IMR-90 (cell line): Measurements from ENCODE around the gene CEP55. TPM values are rescaled to one million over a fixed set of nuclear protein-coding genes. Genes with fewer than 3 reads are reported as not detected.

Experiments
- ATAC-seq: fragments of 200-7000 bp; cut with Tn5 transposase; 2 replicates; pipeline ENCODE4 v1.9.1; 2020; ENCODE audit warnings: low read depth, mild to moderate bottlenecking, moderate library complexity
- BruUV-seq: library from RNA; stranded (reverse); fragments of 400-500 nt; replicated peaks from 2 replicates; lab custom pipeline; 2021; lab: Mats Ljungman, UMichigan
- CTCF ChIA-PET: fragments of 300-600 bp; formaldehyde crosslinking; extraction: SDS; loops from one replicate; lab custom pipeline; 2021; ENCODE audit warnings: antibody characterized with exemption; lab: Yijun Ruan, JAX
- POLR2A ChIA-PET: fragments of 300-600 bp; sonication (Branson Sonifier 250); formaldehyde crosslinking; loops from one replicate; lab custom pipeline; 2022; ENCODE audit warnings: antibody characterized with exemption; ENCODE audit not compliant: unreplicated experiment; lab: Charles Lee
- DNase-seq: peaks from one replicate; pipeline ENCODE4 v3.0.0; 2013
- H2AFZ ChIP-seq: replicated peaks from 2 replicates; pipeline ENCODE3; 2013; ENCODE audit warnings: low read length, mild to moderate bottlenecking; ENCODE audit not compliant: poor library complexity
- H2AK5ac ChIP-seq: 2 replicates; pipeline ENCODE4 v1.6.1; 2013; ENCODE audit warnings: low read depth, low read length, inconsistent platforms
- H2AK9ac ChIP-seq: replicated peaks from 2 replicates; pipeline ENCODE3; 2013; ENCODE audit warnings: mild to moderate bottlenecking, low read depth, low read length, moderate library complexity; ENCODE audit not compliant: poor library complexity
- H2BK120ac ChIP-seq: 2 replicates; pipeline ENCODE4 v1.6.1; 2013; ENCODE audit warnings: low read depth, low read length, inconsistent platforms
- H2BK15ac ChIP-seq: 3 replicates; pipeline ENCODE4 v1.6.1; 2013; ENCODE audit warnings: low read depth, low read length, inconsistent platforms
- H2BK20ac ChIP-seq: 2 replicates; pipeline ENCODE4 v1.6.1; 2013; ENCODE audit warnings: low read depth, mild to moderate bottlenecking, inconsistent platforms, low read length, moderate library complexity
- H2BK5ac ChIP-seq: 2 replicates; pipeline ENCODE4 v1.6.1; 2013; ENCODE audit warnings: mild to moderate bottlenecking, low read depth, low read length, inconsistent platforms; ENCODE audit not compliant: poor library complexity, severe bottlenecking
- H3K14ac ChIP-seq: replicated peaks from 2 replicates; pipeline ENCODE4 v1.6.1; 2013; ENCODE audit warnings: low read depth, low read length, inconsistent platforms
- H3K18ac ChIP-seq: 2 replicates; pipeline ENCODE4 v1.6.1; 2013; ENCODE audit warnings: low read depth, low read length, control low read depth
- H3K23ac ChIP-seq: 2 replicates; pipeline ENCODE4 v1.6.1; 2013; ENCODE audit warnings: low read depth, low read length, inconsistent platforms
- H3K27ac ChIP-seq: 2 replicates; pipeline ENCODE4 v1.5.1; 2013; ENCODE audit warnings: mild to moderate bottlenecking, control low read depth, low read length; ENCODE audit not compliant: insufficient read depth
- H3K27me3 ChIP-seq: 2 replicates; pipeline ENCODE4 v1.6.1; 2013; ENCODE audit warnings: low read length; ENCODE audit not compliant: control insufficient read depth, insufficient read depth
- H3K36me3 ChIP-seq: 2 replicates; pipeline ENCODE4 v1.6.1; 2013; ENCODE audit warnings: low read length, mixed read lengths; ENCODE audit not compliant: control insufficient read depth, insufficient read depth
- H3K4ac ChIP-seq: 2 replicates; pipeline ENCODE4 v1.6.1; 2013; ENCODE audit warnings: low read depth, low read length, inconsistent platforms
- H3K4me1 ChIP-seq: 2 replicates; pipeline ENCODE4 v1.6.1; 2013; ENCODE audit warnings: low read length, mixed read lengths; ENCODE audit not compliant: control insufficient read depth, insufficient read depth
- H3K4me2 ChIP-seq: 2 replicates; pipeline ENCODE4 v1.6.1; 2013; ENCODE audit warnings: low read depth, mild to moderate bottlenecking, control low read depth, low read length, moderate library complexity
- H3K4me3 ChIP-seq: 2 replicates; pipeline ENCODE4 v1.5.1; 2013; ENCODE audit warnings: low read depth, mild to moderate bottlenecking, control low read depth, low read length, moderate library complexity; ENCODE audit not compliant: insufficient read depth
- H3K56ac ChIP-seq: 2 replicates; pipeline ENCODE4 v1.6.1; 2013; ENCODE audit warnings: low read length, inconsistent platforms; ENCODE audit not compliant: insufficient read depth; ENCODE audit errors: extremely low read depth
- H3K79me1 ChIP-seq, 2 experiments: 2 replicates each; pipeline ENCODE4 v1.6.1; 2013; ENCODE audit warnings: low read length in 2 of 2, inconsistent platforms in 1 of 2, low read depth in 1 of 2
- H3K9ac ChIP-seq: 2 replicates; pipeline ENCODE4 v1.6.1; 2013; ENCODE audit warnings: low read depth, low read length, control low read depth
- H3K9me1 ChIP-seq: 2 replicates; pipeline ENCODE4 v1.6.1; 2013; ENCODE audit warnings: low read length, inconsistent platforms; ENCODE audit not compliant: insufficient read depth
- H3K9me3 ChIP-seq: 2 replicates; pipeline ENCODE4 v1.6.1; 2013; ENCODE audit warnings: low read length; ENCODE audit not compliant: control insufficient read depth, insufficient read depth
- H4K20me1 ChIP-seq: 2 replicates; pipeline ENCODE4 v1.6.1; 2013; ENCODE audit warnings: low read length, inconsistent platforms; ENCODE audit not compliant: insufficient read depth
- H4K5ac ChIP-seq: 2 replicates; pipeline ENCODE4 v1.6.1; 2013; ENCODE audit warnings: mild to moderate bottlenecking, low read depth, low read length, control low read depth
- H4K8ac ChIP-seq, 2 experiments: 2 replicates each; pipeline ENCODE4 v1.6.1; 2013; ENCODE audit warnings: low read depth in 2 of 2, low read length in 2 of 2, control low read depth in 1 of 2, inconsistent platforms in 1 of 2
- H4K91ac ChIP-seq: 2 replicates; pipeline ENCODE4 v1.6.1; 2013; ENCODE audit warnings: low read depth, low read length, inconsistent platforms; ENCODE audit not compliant: insufficient read depth
- MAFK ChIP-seq: IDR thresholded peaks from 2 replicates; pipeline ENCODE4 v1.6.1; 2012; ENCODE audit warnings: low read depth, low read length, improper control_type of control experiment
- POLR2A ChIP-seq: IDR thresholded peaks from 2 replicates; pipeline ENCODE4 v1.6.1; 2012; ENCODE audit warnings: mild to moderate bottlenecking, low read depth, low read length
- WGBS, 2 experiments: methylation state at CpG; one replicate each; pipeline versions ENCODE4 v1.1.5 to v1.1.7; 2013; ENCODE audit warnings: missing lambda C conversion rate in 2 of 2; ENCODE audit not compliant: insufficient read length in 1 of 2; ENCODE audit errors: extremely low coverage in 2 of 2; 5-methylcytosine and 5-hydroxymethylcytosine counted together
- dilution Hi-C: fragments of 300-500 bp; cut with HindIII; formaldehyde crosslinking; loops from one replicate; pipeline ENCODE4 v1.14.3; 2018; ENCODE audit warnings: low sequenced_read_pairs; ENCODE audit not compliant: unreplicated experiment
- in situ Hi-C: fragments of 300-500 bp; cut with MboI; formaldehyde crosslinking; loops from 3 replicates; pipeline ENCODE4 v1.14.3; 2019; ENCODE audit warnings: low sequenced_read_pairs, inconsistent platforms, mixed read lengths
- intact Hi-C: fragments of 100-400 bp; cut with micrococcal nuclease; formaldehyde crosslinking; loops from 2 replicates; pipeline ENCODE4 v1.10.0; 2022
- polyA plus RNA-seq, 3 experiments: library from polyadenylated mRNA; depleted of rRNA; stranded (reverse); fragments of >200 nt; gene quantifications; 2 replicates each; pipeline ENCODE4 v1.2.3, GENCODE V29; 2012; ENCODE audit warnings: low replicate concordance in 1 of 3
- total RNA-seq: library from RNA; depleted of rRNA; stranded (reverse); fragments of >200 nt; gene quantifications from 2 replicates; pipeline ENCODE4 v1.2.3, GENCODE V29; 2012
- TF ChIP-seq, protein P1 (sequence below): conservative IDR thresholded peaks from 2 replicates; pipeline ENCODE4 v1.5.1; 2012; ENCODE audit warnings: mild to moderate bottlenecking, low read depth, low read length, improper control_type of control experiment

The CEP55 gene
- total and polyA plus RNA-seq, 2 of the 4 experiments (the other 2 are of a cell fraction): 15.7 to 23.5 TPM

DNA sequence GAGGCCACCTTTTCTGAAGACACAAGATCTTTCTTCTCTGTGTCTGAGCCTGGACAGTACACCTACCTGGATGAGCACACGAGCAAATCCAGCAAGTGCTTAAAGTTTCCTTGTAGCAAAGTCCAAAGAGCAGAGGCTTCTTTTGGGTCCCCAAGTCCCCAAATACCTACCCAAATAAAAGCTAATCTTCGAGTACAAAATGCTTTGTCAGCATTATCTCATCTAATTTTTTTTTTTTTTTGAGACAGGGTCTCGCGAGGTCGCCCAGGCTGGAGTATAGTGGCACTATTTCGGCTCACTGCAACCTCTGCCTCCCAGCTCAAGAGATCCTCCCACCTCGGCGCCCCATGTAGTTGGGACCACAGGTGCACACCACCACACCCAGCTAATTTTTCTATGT is 38.9 kb upstream of the CEP55 start:
- no peak for DNase-seq
- Histone ChIP-seq H3K36me3 (peaks cover 24% of the 10 kb centered on the region), H2AFZ (no peak overlapping the region), H3K9me1 (peaks cover 26% of the 10 kb centered on the region), H3K9me3 (no peaks in the 10 kb centered on the region), H4K5ac (peak overlapping the region; percentile 43), H2AK9ac (no peak overlapping the region), H2AK5ac (peak overlapping the region; percentile 76), H4K20me1 (no peaks in the 10 kb centered on the region), H3K27ac (peak overlapping the region; percentile 51; the same call in 1 of the 2 replicates), H3K4me1 (peaks cover 33% of the 10 kb centered on the region), H3K4ac (peak overlapping the region; percentile 79), H2BK15ac (peak overlapping the region; percentile 28; the same call in 2 of the 3 replicates), H4K8ac (peak overlapping the region; percentile 38 to 86; a peak in 2 of 4 replicates), H3K18ac (peak overlapping the region; percentile 40; the same call in 1 of the 2 replicates), H4K91ac (peak overlapping the region; percentile 54), H2BK5ac (peak overlapping the region; percentile 85), H3K4me2 (no peak overlapping the region), H3K9ac (no peak overlapping the region), H3K79me1 (peaks cover 25 to 67% of the 10 kb centered on the region in 2 experiments), H3K14ac (peak overlapping the region; percentile 47), H2BK120ac (peak overlapping the region; percentile 76), H3K4me3 (no peak overlapping the region), H2BK20ac (peak overlapping the region; percentile 63), H3K56ac (no peak overlapping the region), H3K27me3 (no peaks in the 10 kb centered on the region), H3K23ac (peak overlapping the region; percentile 26; the same call in 1 of the 2 replicates)
- dilution Hi-C loops (no loop called here), intact Hi-C loops (no loop called here), in situ Hi-C loops (no loop called here)
- no peak for ATAC-seq
- ChIA-PET POLR2A (interaction anchor here (1.6 kb wide), 1 partner anchor 12 kb away, joined by 4 read pairs; no protein-coding TSS in a partner anchor), CTCF (interaction anchor here (0.6 to 1.7 kb wide), 3 partner anchors 17 to 207 kb away, joined by 4 to 7 read pairs (median 6); partner anchors contain the start of gene MYOF)
- 67% methylated on average over 2 of the region's 8 CpGs; no CpG with 5 or more reads in 1 of the 2 experiments for WGBS, 2 experiments
- no TSS peak for BruUV-seq
- TF ChIP-seq, protein P1, sequence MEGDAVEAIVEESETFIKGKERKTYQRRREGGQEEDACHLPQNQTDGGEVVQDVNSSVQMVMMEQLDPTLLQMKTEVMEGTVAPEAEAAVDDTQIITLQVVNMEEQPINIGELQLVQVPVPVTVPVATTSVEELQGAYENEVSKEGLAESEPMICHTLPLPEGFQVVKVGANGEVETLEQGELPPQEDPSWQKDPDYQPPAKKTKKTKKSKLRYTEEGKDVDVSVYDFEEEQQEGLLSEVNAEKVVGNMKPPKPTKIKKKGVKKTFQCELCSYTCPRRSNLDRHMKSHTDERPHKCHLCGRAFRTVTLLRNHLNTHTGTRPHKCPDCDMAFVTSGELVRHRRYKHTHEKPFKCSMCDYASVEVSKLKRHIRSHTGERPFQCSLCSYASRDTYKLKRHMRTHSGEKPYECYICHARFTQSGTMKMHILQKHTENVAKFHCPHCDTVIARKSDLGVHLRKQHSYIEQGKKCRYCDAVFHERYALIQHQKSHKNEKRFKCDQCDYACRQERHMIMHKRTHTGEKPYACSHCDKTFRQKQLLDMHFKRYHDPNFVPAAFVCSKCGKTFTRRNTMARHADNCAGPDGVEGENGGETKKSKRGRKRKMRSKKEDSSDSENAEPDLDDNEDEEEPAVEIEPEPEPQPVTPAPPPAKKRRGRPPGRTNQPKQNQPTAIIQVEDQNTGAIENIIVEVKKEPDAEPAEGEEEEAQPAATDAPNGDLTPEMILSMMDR: no peak
- TF ChIP-seq POLR2A (no peak), MAFK (peak; percentile 99)
